GM03348 (cell line): ENCODE measurements around the gene LNX2.

Experiments used
- DNase-seq: peaks from one replicate; pipeline ENCODE4 v3.0.0; 2012; ENCODE audit warnings: low spot score

The LNX2 gene

DNA sequence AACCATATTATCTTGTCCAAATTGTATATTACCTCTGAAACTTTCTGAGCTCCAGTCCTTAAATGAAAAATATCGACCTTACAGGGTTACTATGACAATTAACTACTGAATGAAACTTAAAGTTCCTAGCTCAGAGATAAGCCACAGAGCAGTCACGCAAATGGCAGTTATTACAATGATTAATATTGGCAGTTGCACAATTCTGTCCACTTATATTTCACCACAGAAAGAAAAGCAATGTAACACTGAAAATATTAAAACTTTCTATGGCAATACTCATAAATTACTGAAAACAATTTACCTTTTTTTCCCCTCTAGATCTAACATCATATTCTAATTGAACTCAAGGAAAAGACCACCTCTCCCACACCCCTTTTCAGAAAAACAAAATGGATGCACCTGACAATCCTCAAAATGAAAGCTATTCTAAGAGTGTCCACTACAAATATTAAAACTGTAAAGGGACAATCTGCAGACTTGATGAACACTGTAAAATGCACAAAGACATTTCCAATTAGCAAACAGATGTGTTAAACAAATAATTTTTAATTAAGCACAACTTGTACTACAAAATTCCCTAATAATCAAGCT lies 14.6 kb downstream of the LNX2 start:
- DNase-seq = no peak

GRCh38 chr13:27605099-27605498 lies 15.2 kb downstream of the LNX2 start:
- DNase-seq = no peak

DNA sequence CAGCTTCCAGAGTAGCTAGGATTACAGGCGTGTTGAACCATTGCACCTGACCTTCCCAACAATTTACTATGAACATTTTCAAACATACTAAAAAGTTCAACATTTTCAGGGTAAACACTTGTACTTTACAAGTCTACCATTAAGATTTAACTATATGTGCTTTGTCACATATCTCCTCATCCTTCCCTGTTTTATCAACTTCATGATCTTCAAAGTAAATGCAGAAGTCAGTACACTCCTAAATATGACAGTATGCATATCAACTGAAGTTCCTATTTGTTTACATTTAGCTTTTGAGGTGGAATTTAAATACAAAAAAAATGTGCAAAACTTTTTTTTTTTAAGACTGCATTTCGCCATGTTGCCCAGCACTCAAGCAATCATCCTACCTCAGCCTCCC lies 18.5 kb downstream of the LNX2 start:
- DNase-seq = no peak

DNA sequence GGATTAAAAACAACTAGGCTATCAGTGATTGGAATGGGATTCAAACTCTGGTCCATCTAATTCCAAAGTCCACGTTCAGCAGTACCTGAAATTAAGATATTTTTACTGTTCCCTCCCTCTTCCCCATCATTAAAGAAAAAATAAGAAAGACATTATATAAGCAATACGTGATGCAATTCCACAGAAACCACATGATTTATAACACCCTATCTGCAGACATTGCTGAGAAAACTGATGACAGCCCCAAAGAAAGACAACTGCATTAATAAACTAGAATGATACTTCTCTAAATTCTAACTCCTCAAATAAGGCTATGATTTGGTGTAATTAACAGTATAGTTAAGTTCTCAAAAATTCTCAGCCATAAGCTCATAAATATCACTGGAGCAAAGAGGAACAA lies 19.1 kb downstream of the LNX2 start:
- no peak for DNase-seq

DNA sequence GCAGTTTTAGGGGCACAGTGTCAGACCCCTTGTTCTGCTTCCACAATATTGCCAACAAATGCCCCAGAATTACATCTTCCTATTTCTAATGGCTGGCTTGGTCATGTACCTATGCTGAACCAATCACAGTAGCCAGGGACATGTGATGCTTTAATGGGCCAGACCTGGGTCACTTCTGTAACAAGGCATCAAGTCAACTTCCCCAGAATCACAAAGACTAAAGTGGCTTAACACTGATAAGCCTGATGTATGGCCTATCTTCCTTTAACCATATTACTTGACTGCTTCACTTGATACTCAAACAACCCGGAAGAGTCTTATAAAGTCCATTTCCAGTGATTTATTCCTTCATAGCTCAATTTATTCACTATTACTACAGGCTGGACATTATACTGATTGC lies 19.6 kb downstream of the LNX2 start:
- DNase-seq = no peak

DNA sequence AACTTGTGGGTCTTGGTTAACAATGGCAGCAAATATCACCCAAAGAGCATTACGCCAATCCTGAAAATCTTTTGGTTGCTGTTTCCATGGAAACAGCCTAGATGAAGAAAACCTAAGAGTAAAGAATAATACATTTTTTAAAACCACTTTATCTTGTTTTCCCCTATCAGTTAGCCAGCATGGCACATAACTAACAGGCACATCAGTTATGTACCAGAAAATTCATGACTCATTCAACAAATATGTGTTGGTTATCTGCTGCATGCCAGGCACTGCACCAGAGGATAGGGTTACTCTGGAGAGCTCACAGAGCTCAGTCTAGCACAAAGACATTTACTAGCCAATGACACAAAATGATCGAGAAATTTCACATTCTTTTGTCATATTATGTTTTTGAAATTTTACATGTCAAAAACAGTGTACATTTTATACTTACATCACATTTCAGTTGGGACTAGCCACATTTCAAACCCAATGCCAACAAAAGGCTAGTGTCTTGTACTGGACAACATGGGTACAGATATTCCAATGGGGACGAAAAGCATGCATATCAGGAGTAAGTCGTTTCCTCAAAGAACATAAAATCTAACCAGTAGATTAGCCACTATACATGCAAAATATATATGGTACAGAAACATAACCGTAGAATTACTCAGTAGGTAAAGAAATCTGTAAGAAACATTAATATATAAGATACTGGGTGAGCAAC lies 20.3 kb downstream of the LNX2 start:
- DNase-seq = peak; percentile 64

DNA sequence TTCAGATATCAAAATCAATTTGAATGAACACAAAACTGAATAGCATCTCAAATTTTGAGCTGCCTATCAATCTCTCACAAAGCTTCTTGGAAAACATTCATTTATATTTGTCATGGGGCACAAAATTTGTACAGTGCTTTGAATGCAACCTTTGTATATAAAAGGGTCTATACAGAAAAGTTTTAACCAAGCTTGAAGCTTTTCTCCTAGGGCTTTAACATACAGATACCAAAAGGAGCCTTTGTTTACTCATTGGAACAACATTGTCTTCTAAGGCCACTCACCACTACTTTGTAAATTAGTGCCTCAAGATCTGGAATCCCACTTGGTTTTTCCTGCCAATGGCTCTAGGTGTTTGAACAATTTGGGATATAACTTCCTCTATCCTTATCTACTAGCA lies 21.2 kb downstream of the LNX2 start:
- no peak for DNase-seq

GRCh38 chr13:27595055-27595811 lies 25.1 kb downstream of the LNX2 start:
- no peak for DNase-seq

DNA sequence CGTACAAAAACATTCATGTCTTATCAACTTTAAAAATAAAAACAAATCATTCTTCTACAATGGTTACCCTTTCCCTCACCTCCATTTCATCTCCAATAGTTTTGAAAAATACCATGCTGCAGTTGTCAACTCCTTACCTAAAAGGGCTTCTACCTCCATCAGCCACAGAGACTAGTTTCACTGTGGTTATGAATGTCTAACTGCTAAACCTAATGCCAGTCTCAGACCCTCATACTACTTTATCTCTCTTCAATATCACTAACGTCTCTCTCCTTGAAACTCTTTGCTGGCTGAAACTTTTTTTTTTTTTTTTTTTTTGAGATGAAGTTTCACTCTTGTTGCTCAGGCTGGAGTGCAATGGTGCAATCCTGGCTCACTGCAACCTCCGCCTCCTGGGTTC lies 27.1 kb downstream of the LNX2 start:
- no peak for DNase-seq

GRCh38 chr13:27592865-27593264 lies 27.5 kb downstream of the LNX2 start:
- no peak for DNase-seq

DNA sequence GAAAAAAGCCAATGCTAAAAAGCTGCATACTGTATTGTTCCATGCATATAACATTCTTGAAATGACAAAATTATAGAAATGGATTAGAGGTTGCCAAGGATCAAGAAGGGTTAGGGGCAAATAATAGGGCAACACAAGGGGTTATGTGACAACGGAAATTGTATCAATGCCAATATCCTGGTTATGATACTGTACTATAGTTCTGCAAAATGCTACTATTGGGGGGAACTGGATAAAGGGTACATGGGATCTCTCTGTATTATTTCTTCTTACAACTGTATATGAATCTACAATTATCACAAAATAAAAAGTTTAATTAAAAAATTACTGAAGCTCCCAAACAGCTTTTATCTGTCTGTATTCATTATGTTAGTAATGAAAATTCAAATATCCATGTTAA lies 31.9 kb downstream of the LNX2 start:
- no peak for DNase-seq

GRCh38 chr13:27587095-27587746 lies 33.1 kb downstream of the LNX2 start:
- DNase-seq = no peak

DNA sequence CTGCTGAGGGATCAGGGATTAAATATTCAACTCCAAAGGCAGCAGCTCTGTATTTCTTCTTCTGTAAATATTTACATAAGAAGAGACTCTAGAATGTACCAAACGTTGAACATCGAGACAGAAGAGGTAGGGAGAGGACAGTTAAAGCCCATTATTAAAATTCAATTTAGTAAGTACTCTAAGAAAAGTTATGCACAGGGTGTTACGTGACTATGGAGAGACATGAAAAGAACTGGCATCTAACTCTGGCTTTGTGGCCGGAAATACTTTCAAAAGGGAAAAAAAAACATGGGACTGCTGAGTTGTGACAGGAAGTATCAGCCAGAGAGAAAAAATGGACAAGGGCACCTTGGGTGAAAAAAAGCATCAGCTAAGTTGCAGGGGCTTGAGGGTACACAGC lies 36.7 kb downstream of the LNX2 start:
- peak; percentile 41 for DNase-seq

- peak; percentile 17 for DNase-seq
Observed at GRCh38 chr13:27578121-27579030, 42.0 kb downstream of the LNX2 start.

GRCh38 chr13:27574661-27575060 lies 45.7 kb downstream of the LNX2 start:
- DNase-seq = no peak

DNA sequence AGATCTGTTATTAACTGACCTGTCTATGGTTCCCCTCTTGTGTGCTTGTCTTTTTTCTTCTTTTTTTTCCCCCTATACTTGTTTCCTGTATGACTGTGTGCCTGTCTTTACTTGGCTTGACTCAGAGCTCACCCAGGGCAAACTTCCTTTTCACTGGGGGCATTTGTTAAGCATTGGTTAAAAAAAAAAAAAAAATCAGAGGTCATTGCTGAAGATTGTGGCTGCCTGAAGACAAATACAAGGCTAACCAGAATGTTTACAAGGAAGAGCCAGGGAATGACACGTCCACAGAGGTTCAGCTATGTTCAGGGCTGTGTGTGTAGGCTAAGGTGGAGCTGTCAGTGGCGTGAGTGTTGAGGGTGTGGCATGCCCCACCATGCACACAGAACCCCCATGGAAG lies 47.1 kb downstream of the LNX2 start:
- no peak for DNase-seq

GRCh38 chr13:27572234-27572901 lies 48.0 kb downstream of the LNX2 start:
- no peak for DNase-seq

GRCh38 chr13:27570906-27571305 lies 49.4 kb downstream of the LNX2 start:
- DNase-seq = no peak

DNA sequence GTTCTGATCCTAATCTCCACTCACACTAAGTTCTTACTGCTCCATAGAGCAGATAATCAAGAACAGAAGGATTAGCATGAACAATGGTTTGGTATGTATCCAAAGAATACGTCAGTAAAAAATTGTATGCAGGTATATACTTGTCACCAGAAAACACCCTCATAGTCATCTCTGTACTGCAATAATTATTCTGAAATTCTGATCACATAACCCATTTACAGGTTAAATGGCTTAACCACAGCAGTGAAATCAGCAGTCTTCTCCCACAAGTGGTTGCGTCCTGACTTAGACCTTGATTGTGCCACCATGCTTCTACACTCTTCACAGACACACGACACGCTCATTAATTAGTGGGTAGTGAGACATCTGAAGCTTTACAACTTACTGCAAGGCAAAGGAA lies 50.9 kb downstream of the LNX2 start:
- DNase-seq = no peak

GRCh38 chr13:27565818-27566217 lies 54.5 kb downstream of the LNX2 start:
- no peak for DNase-seq

- no peak for DNase-seq
Observed at GRCh38 chr13:27562457-27562856, 57.9 kb downstream of the LNX2 start.
